ENCODE results near the gene NSG1. TPM values are rescaled to one million over a fixed set of nuclear protein-coding genes. Genes with fewer than 3 reads are reported as not detected.

The NSG1 gene
- total and polyA plus RNA-seq, 2 donors (not counting 3 experiments of a cell fraction or from before 2014, with no cell fraction given), result 2.0 to 2.9 TPM

GRCh38 chr4:4439782-4440181, 52.9 kb downstream of the NSG1 start:
- DNase-seq (ENCODE audit: low read depth, low spot score) (no peak), FAIRE-seq (no peak)
- no peak overlapping the region for H3K4me3 ChIP-seq (replicated peaks in 1 of 3; ENCODE audit: insufficient read depth in 1 of 3, low read depth in 1 of 3, low read length in 3 of 3)
- H3K9me3 ChIP-seq (replicated peaks; ENCODE audit: control insufficient read depth, insufficient read depth, low read length), result no peaks in the 10 kb centered on the region
- no TSS peak for BruUV-seq (replicated peaks)
- H2AFZ ChIP-seq (ENCODE audit: low read depth, low read length), result no peak overlapping the region
- peaks cover 2% of the 10 kb centered on the region for H4K20me1 ChIP-seq (replicated peaks; ENCODE audit: control insufficient read depth, extremely low read depth, insufficient read depth, low read length)
- H3K9me1 ChIP-seq (replicated peaks; ENCODE audit: control insufficient read depth, extremely low read depth, insufficient read depth, low read length), result no peaks in the 10 kb centered on the region
- no peak overlapping the region for H3K4me2 ChIP-seq (ENCODE audit: insufficient read depth, low read length)
- no peak overlapping the region for H3K9ac ChIP-seq (replicated peaks; ENCODE audit: extremely low read depth, insufficient read depth, low read length)
- peaks cover 3% of the 10 kb centered on the region for H3K4me1 ChIP-seq (ENCODE audit: control insufficient read depth, extremely low read depth, insufficient read depth, low read length)
- ChIA-PET CTCF (no interaction called here), POLR2A (no interaction called here)
- peaks cover 2 to 9% of the 10 kb centered on the region in 2 experiments for H3K36me3 ChIP-seq (ENCODE audit: control insufficient read depth in 2 of 2, extremely low read depth in 1 of 2, insufficient read depth in 2 of 2, low read length in 2 of 2)
- intact Hi-C loops (cut with micrococcal nuclease), result loop anchor here (10.0 kb wide), 1 partner anchor 455 kb away; no protein-coding TSS in a partner anchor
- no peaks in the 10 kb centered on the region for H3K27me3 ChIP-seq (ENCODE audit: control insufficient read depth in 2 of 2, insufficient read depth in 2 of 2, low read length in 2 of 2)
- no peak overlapping the region for H3K27ac ChIP-seq (ENCODE audit: insufficient read depth, low read depth, low read length)
- H3K79me2 ChIP-seq (ENCODE audit: control insufficient read depth, insufficient read depth, low read length), result no peaks in the 10 kb centered on the region
- dilution Hi-C loops (cut with MboI; ENCODE audit: extremely low pct_ligation_motif_present, low sequenced_read_pairs), result no loop called here
- TF ChIP-seq JUN (IDR thresholded peaks at IDR 0.05; ENCODE audit: borderline replicate concordance, insufficient read depth, insufficient read length, low read depth) (no peak), FOS (IDR thresholded peaks at IDR 0.05; ENCODE audit: borderline replicate concordance, insufficient read depth, low read length) (no peak), EZH2 (IDR thresholded peaks at IDR 0.05; ENCODE audit: borderline replicate concordance, low read depth, low read length, severe bottlenecking) (no peak), GATA2 (IDR thresholded peaks at IDR 0.05; ENCODE audit: insufficient read depth, insufficient read length, low read depth, low read length) (no peak), CTCF (IDR thresholded peaks at IDR 0.05; ENCODE audit: extremely low read depth in 1 of 2, insufficient read depth in 1 of 2, low read depth in 1 of 2, low read length in 2 of 2) (no peak), POLR2AphosphoS5 (IDR thresholded peaks at IDR 0.05; ENCODE audit: insufficient read depth, low read depth, low read length) (no peak), MYC (IDR thresholded peaks at IDR 0.05; ENCODE audit: low read depth, low read length) (no peak)

All from endothelial cell of umbilical vein (primary cell).